Subcutaneous abdominal adipose tissue (tissue), 5 donors: ENCODE measurements around the gene GYS1.
"Not testable (repeated sequence)": the region's sequence is repeated elsewhere in the genome, so short reads cannot be mapped to it uniquely, and the experiment has no call there.

Source experiments
- H3K27ac ChIP-seq: one replicate; pipeline ENCODE4 v1.7.0; 2013; ENCODE audit warnings: low read depth, mild to moderate bottlenecking, inconsistent platforms, low read length, moderate library complexity
- H3K27me3 ChIP-seq, 5 donors: one replicate each; pipeline ENCODE4 v1.7.0; 2013; ENCODE audit warnings: low read length in 5 of 5, inconsistent platforms in 1 of 5; ENCODE audit not compliant: control insufficient read depth in 5 of 5, insufficient read depth in 4 of 5
- H3K36me3 ChIP-seq, 5 donors: one replicate each; pipeline ENCODE4 v1.7.0; 2013; ENCODE audit warnings: low read length in 5 of 5; ENCODE audit not compliant: control insufficient read depth in 5 of 5, insufficient read depth in 5 of 5
- H3K4me1 ChIP-seq, 5 donors: one replicate each; pipeline ENCODE4 v1.7.0; 2013; ENCODE audit warnings: low read length in 5 of 5, mild to moderate bottlenecking in 3 of 5, moderate library complexity in 1 of 5; ENCODE audit not compliant: control insufficient read depth in 5 of 5, insufficient read depth in 5 of 5
- H3K4me3 ChIP-seq, 5 donors: one replicate each; pipeline ENCODE4 v1.7.0; 2013; ENCODE audit warnings: low read length in 5 of 5, low read depth in 1 of 5
- H3K9ac ChIP-seq, 5 donors: one replicate each; pipeline ENCODE4 v1.7.0; 2013; ENCODE audit warnings: low read length in 5 of 5, mild to moderate bottlenecking in 4 of 5, moderate library complexity in 3 of 5
- H3K9me3 ChIP-seq, 5 donors: one replicate each; pipeline ENCODE4 v1.7.0; 2013; ENCODE audit warnings: low read length in 5 of 5; ENCODE audit not compliant: control insufficient read depth in 5 of 5
- donor health status: healthy.
- donor health status: healthy.
- donor health status: healthy.
- donor health status: healthy.
- donor health status: healthy.

Gene GYS1

DNA sequence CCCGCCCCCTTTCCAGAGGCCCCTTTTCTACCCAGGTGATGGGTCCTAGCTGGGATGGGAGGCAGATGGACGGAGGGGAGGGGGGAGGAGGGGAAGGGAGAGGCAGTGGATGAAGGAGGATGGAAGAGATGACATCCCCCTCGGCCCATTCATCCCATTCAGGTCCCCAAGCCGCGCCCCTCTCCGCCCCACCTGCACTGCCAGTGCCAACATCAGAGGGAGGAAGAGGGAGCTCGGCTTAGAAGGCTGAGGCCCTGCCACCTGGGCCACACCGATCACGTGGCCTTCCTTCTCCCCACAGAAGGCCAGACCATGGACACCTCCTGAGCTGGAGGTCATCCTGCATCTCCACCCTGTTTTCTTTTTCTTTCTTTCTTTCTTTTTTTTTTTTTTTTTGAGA is 35.6 kb upstream of the GYS1 start:
- H3K27ac ChIP-seq, H3K4me3 ChIP-seq: not testable (repeated sequence)

DNA sequence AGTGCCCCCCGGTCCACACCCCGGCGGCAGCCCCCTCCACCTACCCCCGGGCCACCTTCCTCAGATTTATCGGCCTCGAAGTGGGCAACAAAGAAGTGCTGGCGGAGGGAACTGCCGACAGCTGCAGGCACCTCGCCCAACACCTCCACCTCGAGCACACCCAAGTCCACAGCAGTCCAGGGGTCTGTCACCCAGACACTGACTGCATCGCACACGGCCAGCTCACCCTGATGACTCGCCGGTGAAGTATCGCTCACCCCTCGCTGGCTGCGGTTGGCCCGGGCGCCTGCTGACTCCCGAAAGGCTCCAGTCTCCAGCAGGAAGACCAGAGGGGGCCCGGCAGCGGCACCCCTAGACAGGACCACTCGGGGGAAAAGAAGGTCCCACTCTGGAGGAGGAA is 32.5 kb upstream of the GYS1 start:
- not testable (repeated sequence) for H3K4me1 ChIP-seq, H3K36me3 ChIP-seq, H3K27ac ChIP-seq, H3K9ac ChIP-seq, H3K9me3 ChIP-seq, H3K27me3 ChIP-seq, H3K4me3 ChIP-seq

More for the DNA sequence above, 35.6 kb upstream of the GYS1 start:
- H3K9ac ChIP-seq, H3K9me3 ChIP-seq, H3K36me3 ChIP-seq, H3K4me1 ChIP-seq, H3K27me3 ChIP-seq: not testable (repeated sequence)

DNA sequence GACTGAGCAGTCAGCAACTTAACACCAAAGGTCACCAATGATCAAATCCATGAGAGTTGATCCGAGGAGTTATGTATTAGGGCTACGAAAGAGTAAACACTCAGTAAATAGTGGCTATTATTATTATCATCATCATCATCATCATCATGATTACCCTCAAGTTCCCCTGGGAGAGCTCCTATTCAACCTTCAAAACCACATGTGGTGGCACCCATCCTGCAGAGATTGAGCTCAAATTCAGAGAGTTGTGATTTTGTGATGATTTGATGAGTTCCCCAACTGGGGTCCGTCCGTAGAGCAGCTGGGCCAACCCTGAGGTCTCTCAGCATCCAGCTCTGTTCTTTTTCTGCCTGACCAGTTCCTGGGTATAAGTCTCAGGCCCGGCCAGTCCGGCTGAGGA is 32.0 kb upstream of the GYS1 start:
- not testable (repeated sequence) for H3K4me1 ChIP-seq, H3K36me3 ChIP-seq, H3K27me3 ChIP-seq, H3K9me3 ChIP-seq, H3K4me3 ChIP-seq, H3K9ac ChIP-seq, H3K27ac ChIP-seq

DNA sequence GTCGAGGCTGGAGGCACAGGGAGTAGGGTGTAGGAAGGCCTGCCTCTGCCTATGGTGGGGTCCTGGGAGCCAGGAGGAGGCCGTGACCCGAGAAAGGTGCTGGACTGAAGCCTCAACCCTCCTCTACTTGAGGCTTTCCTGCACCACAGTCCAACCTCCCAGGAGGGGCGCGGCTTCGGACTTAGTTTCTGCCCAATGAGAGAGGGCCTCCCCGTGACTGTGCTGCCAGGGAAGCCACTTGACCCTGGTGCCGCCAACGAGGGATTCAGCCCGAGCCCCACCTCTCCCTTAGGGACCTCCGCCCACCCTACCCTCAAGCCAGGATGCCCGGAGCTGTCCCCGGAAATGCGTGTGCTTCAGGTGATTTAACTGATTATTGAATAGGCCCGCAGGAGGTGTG is 31.1 kb upstream of the GYS1 start, which contains the start of gene CGB3:
Gene CGB3, minus strand, starts transcription at position 101 of the 400 bp plus-strand sequence. CDS start 362 bp downstream, outside the sequence.
- not testable (repeated sequence) for H3K36me3 ChIP-seq, H3K27ac ChIP-seq, H3K4me1 ChIP-seq, H3K4me3 ChIP-seq, H3K9ac ChIP-seq, H3K9me3 ChIP-seq
- peaks cover 0 to 12% (median 3%) of the 10 kb centered on the region in 5 donors for H3K27me3 ChIP-seq

DNA sequence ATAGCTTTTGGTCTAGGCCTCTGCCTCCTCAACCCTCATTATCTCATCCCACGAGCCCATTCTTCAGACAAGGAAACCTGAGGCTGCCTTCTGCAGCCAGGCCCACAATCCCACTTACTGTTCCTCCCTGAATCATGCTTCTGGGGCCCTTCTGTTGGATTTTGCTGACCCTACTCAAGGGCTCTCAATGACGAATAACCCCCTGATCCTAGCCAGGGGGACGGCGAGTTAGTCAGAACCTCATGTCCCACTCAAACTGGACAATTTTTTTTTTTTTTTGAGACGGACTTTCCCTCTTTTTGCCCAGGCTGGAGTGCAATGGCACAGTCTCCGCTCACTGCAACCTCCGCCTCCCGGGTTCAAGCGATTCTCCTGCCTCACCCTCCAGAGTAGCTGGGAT is 29.0 kb upstream of the GYS1 start:
- Histone ChIP-seq H3K4me1 (peaks cover 0 to 25% (median 23%) of the 10 kb centered on the region in 5 donors), H3K4me3 (no peak overlapping the region), H3K36me3 (no peaks in the 10 kb centered on the region), H3K27me3 (peaks cover 2 to 15% (median 6%) of the 10 kb centered on the region in 5 donors), H3K27ac (no peak overlapping the region), H3K9me3 (no peaks in the 10 kb centered on the region), H3K9ac (no peak overlapping the region)

DNA sequence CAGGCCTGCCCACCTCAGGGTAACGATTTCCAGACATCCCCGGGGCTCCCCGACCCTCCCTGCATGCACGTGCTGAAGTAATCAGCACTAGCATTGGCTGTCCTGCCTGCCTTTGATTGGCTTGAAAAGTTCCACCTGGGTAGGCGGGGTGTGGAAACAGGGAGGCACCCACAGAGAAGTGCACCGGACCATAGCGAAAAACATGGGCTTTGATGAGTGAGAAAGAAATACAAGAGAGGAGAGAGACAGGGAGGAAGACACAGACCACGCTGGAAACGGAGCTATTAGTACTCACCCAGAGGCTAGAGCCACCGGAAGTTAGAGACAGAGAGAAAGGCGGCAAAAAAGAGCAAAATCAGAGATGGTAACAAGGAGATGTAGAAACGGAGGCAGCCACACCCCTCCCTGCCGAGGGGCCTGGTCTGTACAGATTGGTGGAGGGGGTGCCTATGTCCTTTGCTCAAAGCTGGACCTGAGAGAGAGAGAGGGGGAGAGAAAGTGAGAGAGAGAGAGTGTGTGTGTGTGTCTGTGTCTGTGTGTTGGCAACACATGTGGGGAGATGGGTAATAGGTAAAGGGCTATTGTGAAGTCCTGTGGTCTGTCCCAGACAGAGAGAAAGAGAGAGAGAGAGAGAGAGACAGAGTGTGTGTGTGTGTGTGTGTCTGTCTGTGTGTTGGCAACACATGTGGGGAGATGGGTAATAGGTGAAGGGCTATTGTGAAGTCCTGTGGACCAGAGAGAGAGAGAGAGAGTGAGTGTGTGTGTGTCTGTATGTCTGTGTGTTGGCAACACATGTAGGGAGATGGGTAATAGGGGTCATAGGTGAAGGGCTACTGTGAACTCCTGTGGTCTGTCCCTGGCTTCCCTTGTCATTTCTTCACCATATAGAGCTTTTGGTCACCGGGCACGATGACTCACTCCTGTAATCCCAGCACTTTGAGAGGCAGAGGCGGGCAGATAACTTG is 28.1 kb upstream of the GYS1 start:
- no peak overlapping the region for H3K9ac ChIP-seq
- H3K36me3 ChIP-seq = peaks cover 0 to 3% (median 2%) of the 10 kb centered on the region in 5 donors
- H3K4me1 ChIP-seq = peaks cover 0 to 25% (median 23%) of the 10 kb centered on the region in 5 donors
- no peak overlapping the region for H3K27ac ChIP-seq
- no peaks in the 10 kb centered on the region for H3K9me3 ChIP-seq
- peaks cover 2 to 16% (median 6%) of the 10 kb centered on the region in 5 donors for H3K27me3 ChIP-seq
- H3K4me3 ChIP-seq = no peak overlapping the region

DNA sequence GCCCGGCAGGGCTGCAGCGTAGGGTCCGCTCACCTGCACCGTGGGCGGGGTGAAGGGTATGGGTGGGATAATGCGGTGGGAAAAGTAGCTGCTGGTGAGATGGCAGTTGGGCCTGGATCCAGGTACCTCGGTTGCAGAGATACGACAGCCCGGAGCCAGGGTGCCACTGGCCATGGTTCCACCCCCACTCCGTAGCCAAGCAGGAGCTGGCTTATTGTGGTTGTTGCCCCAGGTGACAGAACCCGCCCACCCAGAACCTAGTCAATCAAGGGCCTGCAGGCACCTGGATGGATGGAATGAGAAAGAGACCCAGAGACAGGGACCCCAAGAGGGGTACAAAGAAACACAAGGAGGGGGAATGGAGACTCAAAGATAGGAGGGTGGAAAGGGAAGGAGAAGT is 27.2 kb upstream of the GYS1 start:
- Histone ChIP-seq H3K27me3 (peaks cover 2 to 16% (median 6%) of the 10 kb centered on the region in 5 donors), H3K9ac (no peak overlapping the region), H3K4me3 (no peak overlapping the region), H3K9me3 (no peaks in the 10 kb centered on the region), H3K27ac (no peak overlapping the region), H3K4me1 (peaks cover 0 to 25% (median 23%) of the 10 kb centered on the region in 5 donors), H3K36me3 (peaks cover 0 to 11% (median 9%) of the 10 kb centered on the region in 5 donors)

DNA sequence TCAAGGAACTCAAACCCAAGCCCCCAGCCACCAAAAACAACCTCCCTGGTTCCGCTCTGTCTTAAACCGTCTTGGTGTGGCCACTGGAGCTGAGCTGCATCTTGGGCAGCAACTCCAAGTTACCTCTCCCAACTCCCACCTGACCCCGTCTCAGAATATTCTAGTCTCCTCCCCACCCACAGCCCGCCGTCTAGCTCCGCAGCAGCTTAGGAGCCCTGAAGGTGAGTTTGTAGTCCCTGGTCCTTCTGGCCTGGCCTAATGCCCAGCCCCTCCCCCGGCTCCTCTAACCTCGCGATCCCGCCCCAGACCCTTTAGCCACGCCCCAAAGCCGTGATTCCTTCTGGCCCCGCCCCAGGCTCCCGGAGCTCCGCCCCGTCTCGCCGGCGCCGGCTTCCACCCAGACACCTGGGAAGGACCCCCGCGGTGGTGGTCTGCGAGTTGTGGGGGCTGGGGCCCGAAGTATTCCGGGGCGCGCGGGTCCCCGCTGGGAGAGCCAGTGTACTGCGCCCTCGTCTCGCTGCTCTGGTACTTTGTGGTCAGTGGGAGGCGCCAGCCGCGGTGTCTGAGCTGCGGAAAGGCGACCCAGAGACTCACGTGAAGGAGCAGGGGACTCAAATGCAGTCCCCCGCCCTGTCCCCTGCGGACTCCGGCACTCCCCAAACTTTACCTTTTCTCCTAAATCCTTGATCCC is 26.3 kb upstream of the GYS1 start:
- Histone ChIP-seq H3K9ac (peak overlapping the region in 1 of 5 donors; percentile 37), H3K9me3 (no peaks in the 10 kb centered on the region), H3K4me3 (peak overlapping the region; percentile 41 to 66 (median 59)), H3K27ac (no peak overlapping the region), H3K27me3 (peaks cover 2 to 16% (median 6%) of the 10 kb centered on the region in 5 donors), H3K4me1 (peaks cover 0 to 25% (median 23%) of the 10 kb centered on the region in 5 donors), H3K36me3 (peaks cover 0 to 21% (median 19%) of the 10 kb centered on the region in 5 donors)

DNA sequence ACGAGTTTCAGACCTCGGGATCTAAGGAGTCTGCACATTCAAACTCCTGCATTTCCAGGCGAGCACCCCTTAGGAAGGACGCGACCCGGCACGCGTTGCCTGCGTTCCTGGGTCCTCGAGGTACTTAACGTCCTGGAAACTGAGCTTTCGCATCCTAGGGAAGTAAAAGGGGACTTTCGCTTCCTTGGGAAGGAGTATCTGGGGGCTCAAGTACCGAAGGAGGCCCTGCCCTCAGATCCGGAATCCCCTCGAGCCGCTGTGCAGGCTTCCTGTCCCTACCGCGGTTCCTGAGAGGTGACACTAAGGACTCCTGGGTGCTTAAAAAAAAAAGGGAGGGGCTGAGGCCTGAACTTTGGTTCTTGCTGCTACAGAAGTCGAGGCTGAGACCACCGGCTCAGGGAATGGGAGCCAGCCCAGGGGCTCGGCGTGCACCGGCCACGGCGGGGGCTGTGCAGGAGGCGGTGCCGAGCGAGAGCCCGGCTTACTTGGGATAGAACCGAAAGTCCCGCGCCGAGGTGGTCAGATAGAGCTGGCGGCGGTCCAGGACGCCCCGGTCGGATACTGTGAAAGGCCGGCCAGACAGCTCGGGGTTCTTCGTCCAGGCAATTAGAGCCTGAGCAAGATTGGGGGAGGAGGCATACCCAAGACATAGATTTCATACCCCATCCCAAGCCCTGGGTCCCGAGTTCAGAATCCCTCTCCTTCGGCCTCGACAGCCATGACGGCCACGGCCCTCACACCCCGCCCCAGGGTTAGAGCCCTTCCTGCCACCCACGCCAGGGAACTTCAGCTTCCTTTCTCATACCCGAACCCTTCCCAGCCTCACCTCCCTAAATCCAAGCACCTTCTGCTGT is 25.5 kb upstream of the GYS1 start:
- H3K4me1 ChIP-seq = peaks cover 0 to 25% (median 23%) of the 10 kb centered on the region in 5 donors
- peak overlapping the region; percentile 57 to 71 (median 59) for H3K4me3 ChIP-seq
- not testable (repeated sequence) for H3K27ac ChIP-seq, H3K9me3 ChIP-seq
- H3K27me3 ChIP-seq = peaks cover 2 to 16% (median 6%) of the 10 kb centered on the region in 5 donors
- H3K36me3 ChIP-seq = peaks cover 0 to 27% (median 24%) of the 10 kb centered on the region in 5 donors
- peak overlapping the region in 3 of 5 donors; percentile 37 to 51 (median 41) for H3K9ac ChIP-seq
